Measurements from ENCODE around the gene RAB9B. TPM values are rescaled to one million over a fixed set of nuclear protein-coding genes. Genes with fewer than 3 reads are reported as not detected.

Gene RAB9B
- total and polyA plus RNA-seq, 2 of the 13 experiments (the other 11 are each of a cell fraction or from before 2014, with no cell fraction given), result 0.04 TPM; not detected in 1

GRCh38 chrX:103839404-103839803 is 7.3 kb upstream of the RAB9B start:
- Histone ChIP-seq H3K4me1 (ENCODE audit: insufficient read depth, low read length) (no peaks in the 10 kb centered on the region), H3K9ac (ENCODE audit: insufficient read depth, low read depth, low read length) (no peak overlapping the region), H3K4me2 (ENCODE audit: low read depth, low read length) (no peak overlapping the region), H3K9me3 (ENCODE audit: low read length) (no peaks in the 10 kb centered on the region), H3K27ac (ENCODE audit: extremely low read length, insufficient read depth, low read length) (no peak overlapping the region), H3K79me2 (ENCODE audit: insufficient read depth, low read length) (no peaks in the 10 kb centered on the region), H2AFZ (ENCODE audit: low read length) (no peak overlapping the region), H4K20me1 (ENCODE audit: insufficient read depth, low read length) (no peaks in the 10 kb centered on the region), H3K27me3 (ENCODE audit: control insufficient read depth in 1 of 2, insufficient read depth in 2 of 2, low read length in 2 of 2) (no peaks in the 10 kb centered on the region), H3K4me3 (replicated peaks in 1 of 3; ENCODE audit: insufficient read depth in 1 of 3, low read depth in 2 of 3, low read length in 3 of 3) (no peak overlapping the region), H3K36me3 (replicated peaks in 1 of 2; ENCODE audit: control insufficient read depth in 1 of 2, insufficient read depth in 2 of 2, low read length in 2 of 2) (no peaks in the 10 kb centered on the region)
- no TSS peak for BruUV-seq (replicated peaks)
- CTCF ChIA-PET (ENCODE audit: low intra/inter-chr PET ratio, low total read pairs), result no interaction called here
- TF ChIP-seq NFAT5 (CRISPR knock-in tag; IDR thresholded peaks at IDR 0.05) (no peak), FOXJ3 (CRISPR knock-in tag; IDR thresholded peaks at IDR 0.05; ENCODE audit: borderline replicate concordance) (no peak), RORA (CRISPR knock-in tag; IDR thresholded peaks at IDR 0.05) (no peak), ZNF468 (CRISPR knock-in tag; IDR thresholded peaks at IDR 0.05) (no peak), ZNF484 (CRISPR knock-in tag; IDR thresholded peaks at IDR 0.05; ENCODE audit: borderline replicate concordance, low read depth) (no peak), KDM4B (CRISPR knock-in tag; IDR thresholded peaks at IDR 0.05) (no peak), REXO4 (CRISPR knock-in tag; IDR thresholded peaks at IDR 0.05; ENCODE audit: borderline replicate concordance) (no peak)
- no peak for FAIRE-seq
- POLR2A ChIA-PET, result no interaction called here
- no peak for ATAC-seq
- in situ Hi-C loops (cut with HindIII; ENCODE audit: extremely low pct_ligation_motif_present, low pct_unique_long_range_greater_than_20kb), result loop anchor here (25.0 kb wide), 2 partner anchors 98 to 273 kb away; partner anchors contain the start of gene ZCCHC18
- 0% methylated on average over 1 of the region's 1 CpG for WGBS (ENCODE audit: low lambda C conversion rate)
- intact Hi-C loops (cut with micrococcal nuclease; ENCODE audit: unreplicated experiment), result no loop called here
- DNase-seq (ENCODE audit: low spot score), result no peak
